Brain microvascular endothelial cell (primary cell): ENCODE results near the gene CTBP1.

ENCODE experiments used
- DNase-seq: peaks from one replicate; pipeline ENCODE4 v3.0.0-alpha.2; 2020
- H3K27ac ChIP-seq: fragments of 250-450 bp; sonication (Bioruptor Pico); 2 replicates; pipeline ENCODE4 v1.5.1; 2020; ENCODE audit warnings: mild to moderate bottlenecking, moderate library complexity
- H3K27me3 ChIP-seq: fragments of 250-450 bp; sonication (Bioruptor Pico); replicated peaks from 2 replicates; pipeline ENCODE4 v1.5.1; 2020; ENCODE audit warnings: mild to moderate bottlenecking
- H3K36me3 ChIP-seq: fragments of 250-450 bp; sonication (Bioruptor Pico); replicated peaks from 2 replicates; pipeline ENCODE4 v1.5.1; 2020; ENCODE audit warnings: mild to moderate bottlenecking
- H3K4me3 ChIP-seq: 2 replicates; pipeline ENCODE4 v1.5.1; 2011; ENCODE audit warnings: low read depth, mild to moderate bottlenecking, control low read depth, low read length, moderate library complexity
- CTCF ChIP-seq: IDR thresholded peaks from 2 replicates; pipeline ENCODE4 v1.5.1; 2011; ENCODE audit warnings: low read depth, mild to moderate bottlenecking, moderate library complexity, low read length, control low read depth, inconsistent platforms; ENCODE audit errors: missing control alignments
- in situ Hi-C: cut with HindIII; loops from 2 replicates; pipeline ENCODE4 v1.10.0; 2017; ENCODE audit warnings: low sequenced_read_pairs, low pct_ligation_motif_present

Gene CTBP1

GRCh38 chr4:1169691-1170096, 79.2 kb downstream of the CTBP1 start:
- in situ Hi-C loops = no loop called here
- no peak overlapping the region for H3K27ac ChIP-seq

DNA sequence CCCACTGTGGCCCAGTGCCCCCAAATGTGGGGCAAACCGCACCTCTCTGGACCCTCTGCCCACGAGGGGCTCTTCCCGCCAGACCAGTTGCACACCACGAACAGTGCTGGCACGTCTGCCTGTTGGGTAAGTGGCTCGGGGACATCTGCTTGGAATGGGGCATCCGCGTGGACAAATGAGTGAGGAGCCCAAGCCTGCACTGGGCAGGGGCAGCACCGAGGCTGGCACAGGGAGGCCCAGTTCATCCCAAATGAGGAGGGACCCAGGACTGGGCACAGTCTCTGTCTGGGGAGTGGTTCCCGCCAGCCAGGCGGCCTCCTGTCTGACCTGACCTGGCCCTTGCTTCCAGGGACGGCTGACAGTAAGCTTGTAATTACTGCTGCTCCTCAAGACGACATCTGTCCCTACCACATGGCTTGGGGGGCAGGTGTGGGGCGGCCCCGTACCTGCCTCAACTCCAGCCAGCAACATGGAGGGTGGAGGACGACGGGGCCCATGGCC, 79.7 kb downstream of the CTBP1 start:
- H3K27ac ChIP-seq = no peak overlapping the region
- TF ChIP-seq CTCF = no peak
- no peaks in the 10 kb centered on the region for H3K36me3 ChIP-seq
- in situ Hi-C loops = no loop called here
- no peak for DNase-seq
- peaks cover 23% of the 10 kb centered on the region for H3K27me3 ChIP-seq
- H3K4me3 ChIP-seq = no peak overlapping the region

More at GRCh38 chr4:1169691-1170096, 79.2 kb downstream of the CTBP1 start:
- Histone ChIP-seq H3K27me3 (peaks cover 23% of the 10 kb centered on the region), H3K4me3 (no peak overlapping the region), H3K36me3 (no peaks in the 10 kb centered on the region)
- no peak for DNase-seq
- no peak for TF ChIP-seq CTCF

DNA sequence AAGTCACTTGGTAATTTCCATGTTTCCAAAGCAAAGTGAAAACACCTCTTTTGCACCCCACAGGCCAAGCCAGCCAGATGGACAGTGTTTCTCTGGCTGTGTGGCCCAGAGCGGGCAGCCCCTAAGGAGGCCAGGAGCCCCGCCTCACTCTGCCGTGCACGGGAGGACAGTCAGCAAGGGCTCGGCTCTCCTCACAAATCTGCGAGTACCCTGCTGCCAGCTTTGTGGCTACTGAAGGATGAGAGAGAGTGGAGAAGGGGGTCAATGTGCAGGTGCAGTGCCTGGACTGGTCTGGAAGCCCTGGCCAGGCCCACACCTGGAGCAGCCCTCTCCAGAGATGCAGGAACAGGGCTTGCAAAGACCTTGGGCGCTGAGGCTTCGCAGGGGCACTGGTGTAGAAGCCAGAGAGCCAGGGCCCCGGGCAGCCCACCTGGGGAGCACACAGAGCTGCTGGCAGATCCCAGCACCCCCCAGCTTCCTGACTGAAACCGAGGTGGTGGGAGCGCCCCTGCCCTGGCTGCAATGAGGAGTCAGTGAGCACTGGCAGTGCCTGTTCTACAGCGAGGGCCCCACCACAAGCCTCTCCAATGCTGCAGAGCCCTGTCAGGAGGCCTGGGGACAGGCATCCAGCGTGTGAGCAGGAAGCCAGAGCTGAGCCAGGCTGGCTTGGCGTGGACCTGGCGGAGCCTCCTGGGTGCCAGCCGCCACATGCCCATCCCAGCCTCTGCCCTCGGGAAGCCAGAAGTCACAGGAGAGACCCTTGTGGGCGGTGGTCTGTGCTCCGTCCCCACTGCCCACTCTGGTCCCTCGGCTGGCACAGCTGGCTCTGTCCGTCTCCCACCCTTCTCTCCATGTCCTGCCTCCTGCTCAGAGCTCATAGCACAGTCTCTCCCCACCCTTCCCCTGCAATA, 80.5 kb downstream of the CTBP1 start:
- no peak overlapping the region for H3K4me3 ChIP-seq
- DNase-seq = no peak
- no peaks in the 10 kb centered on the region for H3K36me3 ChIP-seq
- no peak overlapping the region for H3K27ac ChIP-seq
- no peak for TF ChIP-seq CTCF
- in situ Hi-C loops = no loop called here
- peaks cover 23% of the 10 kb centered on the region for H3K27me3 ChIP-seq

GRCh38 chr4:1167244-1167949, 81.5 kb downstream of the CTBP1 start:
- in situ Hi-C loops = no loop called here
- H3K27me3 ChIP-seq = peaks cover 19% of the 10 kb centered on the region
- peak overlapping the region; percentile 64 for H3K4me3 ChIP-seq
- peak overlapping the region; percentile 15 for H3K27ac ChIP-seq
- peak; percentile 93 for TF ChIP-seq CTCF
- DNase-seq = peak; percentile 82
- no peaks in the 10 kb centered on the region for H3K36me3 ChIP-seq

DNA sequence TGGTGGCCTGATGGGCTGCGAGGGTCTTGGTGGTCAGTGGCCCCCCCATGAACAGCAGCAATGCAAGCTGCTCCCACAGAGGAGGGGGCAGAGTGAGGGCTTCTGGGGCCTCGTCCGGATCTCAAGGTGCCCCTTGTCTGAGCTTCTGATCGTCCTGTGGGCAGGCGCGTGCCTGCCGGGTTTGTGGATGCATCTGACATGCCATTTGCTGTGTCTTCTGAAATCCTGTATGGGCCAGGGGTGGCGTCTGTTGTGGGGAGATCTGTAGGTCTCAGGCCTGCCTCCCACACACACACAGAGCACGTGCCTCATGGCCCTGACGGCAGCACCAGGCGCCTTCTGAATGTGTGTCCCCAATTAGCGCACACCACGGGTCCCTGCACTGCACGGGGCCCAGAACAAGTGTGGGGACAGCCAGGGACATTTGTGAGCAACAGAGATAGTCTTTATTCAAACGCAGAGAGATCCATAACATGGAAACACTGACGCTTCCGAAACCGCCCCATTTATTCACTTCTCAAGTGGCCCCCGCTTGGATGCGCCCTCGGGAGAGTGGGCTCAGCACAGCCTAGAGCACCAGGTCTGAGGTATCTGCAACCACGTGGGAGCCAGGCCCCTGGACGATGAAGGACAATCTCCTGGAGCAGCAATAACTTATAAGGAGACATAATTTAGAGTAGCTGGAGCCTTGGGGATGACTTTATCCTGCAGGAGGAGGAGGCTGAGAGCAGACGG, 82.3 kb downstream of the CTBP1 start:
- H3K27ac ChIP-seq = no peak overlapping the region
- DNase-seq = no peak
- in situ Hi-C loops = no loop called here
- peaks cover 11% of the 10 kb centered on the region for H3K27me3 ChIP-seq
- TF ChIP-seq CTCF = no peak
- no peaks in the 10 kb centered on the region for H3K36me3 ChIP-seq
- no peak overlapping the region for H3K4me3 ChIP-seq
